ENCODE data around the gene DNM1L.

DNA sequence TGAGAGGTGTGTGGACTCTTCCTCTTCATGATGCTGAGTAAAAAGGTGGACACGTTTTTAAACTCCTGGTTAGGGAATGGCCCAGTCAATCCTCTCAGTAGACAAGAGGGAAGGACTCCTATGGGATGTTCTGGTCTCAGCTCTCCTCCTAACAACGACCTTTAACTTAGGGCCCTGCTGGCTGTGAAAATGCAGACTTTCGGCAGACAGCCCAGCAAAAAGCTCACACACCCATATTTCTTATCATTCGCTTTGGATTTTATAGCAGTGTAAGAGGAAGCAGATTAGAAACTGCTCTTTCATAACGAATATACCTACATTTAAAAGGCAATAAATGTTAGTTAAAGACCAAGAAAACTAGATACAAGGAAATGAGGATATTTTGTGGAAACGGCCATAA, 94.6 kb downstream of the DNM1L start:
- TF ChIP-seq, protein P1, sequence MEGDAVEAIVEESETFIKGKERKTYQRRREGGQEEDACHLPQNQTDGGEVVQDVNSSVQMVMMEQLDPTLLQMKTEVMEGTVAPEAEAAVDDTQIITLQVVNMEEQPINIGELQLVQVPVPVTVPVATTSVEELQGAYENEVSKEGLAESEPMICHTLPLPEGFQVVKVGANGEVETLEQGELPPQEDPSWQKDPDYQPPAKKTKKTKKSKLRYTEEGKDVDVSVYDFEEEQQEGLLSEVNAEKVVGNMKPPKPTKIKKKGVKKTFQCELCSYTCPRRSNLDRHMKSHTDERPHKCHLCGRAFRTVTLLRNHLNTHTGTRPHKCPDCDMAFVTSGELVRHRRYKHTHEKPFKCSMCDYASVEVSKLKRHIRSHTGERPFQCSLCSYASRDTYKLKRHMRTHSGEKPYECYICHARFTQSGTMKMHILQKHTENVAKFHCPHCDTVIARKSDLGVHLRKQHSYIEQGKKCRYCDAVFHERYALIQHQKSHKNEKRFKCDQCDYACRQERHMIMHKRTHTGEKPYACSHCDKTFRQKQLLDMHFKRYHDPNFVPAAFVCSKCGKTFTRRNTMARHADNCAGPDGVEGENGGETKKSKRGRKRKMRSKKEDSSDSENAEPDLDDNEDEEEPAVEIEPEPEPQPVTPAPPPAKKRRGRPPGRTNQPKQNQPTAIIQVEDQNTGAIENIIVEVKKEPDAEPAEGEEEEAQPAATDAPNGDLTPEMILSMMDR (conservative IDR thresholded peaks at IDR 0.05; ENCODE audit: low read length) = no peak
- no peak for TF ChIP-seq EZH2phosphoT487 (IDR thresholded peaks at IDR 0.05; ENCODE audit: borderline replicate concordance)
